Endothelial cell of umbilical vein (primary cell): ENCODE data around the gene CCDC194. TPM values are rescaled to one million over a fixed set of nuclear protein-coding genes. Genes with fewer than 3 reads are reported as not detected.

ENCODE experiments used
- BruUV-seq: library from RNA; stranded (reverse); fragments of 400-500 nt; replicated peaks from 2 replicates; lab custom pipeline; 2021; lab: Mats Ljungman, UMichigan
- CTCF ChIA-PET: fragments of 300-600, 350-600 bp; sonication (Branson Sonifier 250); formaldehyde crosslinking; loops from one replicate; lab custom pipeline; 2021; ENCODE audit warnings: antibody characterized with exemption, inconsistent platforms; lab: Charles Lee
- POLR2A ChIA-PET: fragments of 300-600, 350-600 bp; sonication (Branson Sonifier 250); formaldehyde crosslinking; loops from one replicate; lab custom pipeline; 2021; ENCODE audit warnings: antibody characterized with exemption, inconsistent platforms; lab: Charles Lee
- DNase-seq: peaks from one replicate; pipeline ENCODE4 v3.0.0-alpha.2; 2011; ENCODE audit warnings: low read depth, low spot score
- FAIRE-seq: peaks from 2 replicates; lab custom pipeline; 2011; peaks lifted over from hg19 to GRCh38; lab: Jason Lieb, UNC
- H2AFZ ChIP-seq: 2 replicates; pipeline ENCODE4 v1.6.0; 2012; ENCODE audit warnings: low read depth, low read length, control low read depth, inconsistent platforms
- H3K27ac ChIP-seq: 2 replicates; pipeline ENCODE4 v1.5.1; 2011; ENCODE audit warnings: low read depth, mild to moderate bottlenecking, control low read depth, low read length, moderate library complexity; ENCODE audit not compliant: insufficient read depth
- H3K27me3 ChIP-seq, 2 experiments: 2 replicates each; pipeline versions ENCODE4 v1.6.0 to v1.6.1; 2011; ENCODE audit warnings: low read length in 2 of 2, mixed read lengths in 1 of 2; ENCODE audit not compliant: control insufficient read depth in 2 of 2, insufficient read depth in 2 of 2
- H3K36me3 ChIP-seq, 2 experiments: 2 replicates in 1 of 2; 3 replicates in 1 of 2; pipeline ENCODE4 v1.5.1; 2011; ENCODE audit warnings: low read length in 2 of 2, mild to moderate bottlenecking in 1 of 2, moderate library complexity in 1 of 2; ENCODE audit not compliant: control insufficient read depth in 2 of 2, insufficient read depth in 2 of 2; ENCODE audit errors: extremely low read depth in 1 of 2
- H3K4me1 ChIP-seq: 3 replicates; pipeline ENCODE4 v1.5.1; 2011; ENCODE audit warnings: mild to moderate bottlenecking, low read length; ENCODE audit not compliant: control insufficient read depth, insufficient read depth; ENCODE audit errors: extremely low read depth
- H3K4me2 ChIP-seq: 2 replicates; pipeline ENCODE4 v1.6.1; 2011; ENCODE audit warnings: low read length, control low read depth, mixed read lengths; ENCODE audit not compliant: insufficient read depth
- H3K4me3 ChIP-seq, 3 experiments: fragments of 200-600 bp in 1 of 3; sonication (generic), shearing (Covaris generic) in 1 of 3; replicated peaks in 1 of 3; 2 replicates each; pipeline ENCODE4 v1.5.1; 2011 to 2016; ENCODE audit warnings: control low read depth in 3 of 3, low read length in 3 of 3, mild to moderate bottlenecking in 2 of 3, inconsistent platforms in 1 of 3, low read depth in 1 of 3, moderate library complexity in 1 of 3; ENCODE audit not compliant: insufficient read depth in 1 of 3
- H3K79me2 ChIP-seq: 2 replicates; pipeline ENCODE4 v1.6.0; 2012; ENCODE audit warnings: low read length, inconsistent platforms; ENCODE audit not compliant: control insufficient read depth, insufficient read depth
- H3K9ac ChIP-seq: replicated peaks from 2 replicates; pipeline ENCODE3; 2011; ENCODE audit warnings: low read length, control low read depth; ENCODE audit not compliant: insufficient read depth; ENCODE audit errors: extremely low read depth
- H3K9me1 ChIP-seq: replicated peaks from 3 replicates; pipeline ENCODE4 v1.6.0; 2011; ENCODE audit warnings: mild to moderate bottlenecking, low read length; ENCODE audit not compliant: control insufficient read depth, insufficient read depth; ENCODE audit errors: extremely low read depth
- H3K9me3 ChIP-seq: replicated peaks from 2 replicates; pipeline ENCODE4 v1.5.1; 2012; ENCODE audit warnings: low read length, inconsistent platforms; ENCODE audit not compliant: control insufficient read depth, insufficient read depth
- H4K20me1 ChIP-seq: replicated peaks from 2 replicates; pipeline ENCODE3; 2011; ENCODE audit warnings: mild to moderate bottlenecking, low read length; ENCODE audit not compliant: control insufficient read depth, insufficient read depth; ENCODE audit errors: extremely low read depth
- CTCF ChIP-seq, 2 donors: IDR thresholded peaks; 1 replicate in 1 of 2; 2 replicates in 1 of 2; pipeline ENCODE4 v1.5.1; 2011; ENCODE audit warnings: low read length in 2 of 2, mild to moderate bottlenecking in 2 of 2, moderate library complexity in 2 of 2, control low read depth in 1 of 2, inconsistent platforms in 1 of 2, low read depth in 1 of 2; ENCODE audit not compliant: insufficient read depth in 1 of 2; ENCODE audit errors: extremely low read depth in 1 of 2
- EZH2 ChIP-seq: IDR thresholded peaks from 2 replicates; pipeline ENCODE4 v1.6.1; 2012; ENCODE audit warnings: borderline replicate concordance, low read depth, mild to moderate bottlenecking, moderate library complexity, low read length, inconsistent platforms; ENCODE audit not compliant: severe bottlenecking
- FOS ChIP-seq: IDR thresholded peaks from 2 replicates; pipeline ENCODE4 v1.6.1; 2011; ENCODE audit warnings: mild to moderate bottlenecking, low read length, moderate library complexity, borderline replicate concordance; ENCODE audit not compliant: insufficient read depth
- GATA2 ChIP-seq: IDR thresholded peaks from 2 replicates; pipeline ENCODE4 v1.7.0; 2011; ENCODE audit warnings: low read depth, mild to moderate bottlenecking, moderate library complexity, mixed read lengths, low read length; ENCODE audit not compliant: insufficient read length, insufficient read depth
- JUN ChIP-seq: IDR thresholded peaks from 2 replicates; pipeline ENCODE4 v1.6.1; 2011; ENCODE audit warnings: borderline replicate concordance, low read depth; ENCODE audit not compliant: insufficient read length, insufficient read depth
- MAX ChIP-seq: IDR thresholded peaks from 2 replicates; pipeline ENCODE4 v1.6.1; 2011; ENCODE audit not compliant: insufficient read depth, insufficient read length
- MYC ChIP-seq: IDR thresholded peaks from one replicate; pipeline ENCODE4 v1.6.1; 2011; ENCODE audit warnings: mild to moderate bottlenecking, low read depth, low read length
- POLR2A ChIP-seq: IDR thresholded peaks from 2 replicates; pipeline ENCODE4 v1.6.1; 2012; ENCODE audit warnings: low read depth, mild to moderate bottlenecking, control low read depth, low read length
- POLR2AphosphoS5 ChIP-seq: IDR thresholded peaks from 2 replicates; pipeline ENCODE4 v1.6.1; 2012; ENCODE audit warnings: low read depth, mild to moderate bottlenecking, control low read depth, low read length, moderate library complexity; ENCODE audit not compliant: insufficient read depth
- dilution Hi-C: fragments of 300-500 bp; cut with MboI; formaldehyde crosslinking; loops from one replicate; pipeline ENCODE4 v1.15.0; 2019; ENCODE audit warnings: low sequenced_read_pairs; ENCODE audit not compliant: extremely low pct_ligation_motif_present
- intact Hi-C: fragments of 100-400 bp; cut with micrococcal nuclease; formaldehyde crosslinking; loops from one replicate; pipeline ENCODE4 v1.10.0; 2022
- polyA plus RNA-seq, 4 experiments: library from polyadenylated mRNA; depleted of rRNA in 3 of 4; stranded (reverse) in 3 of 4; unstranded in 1 of 4; fragments of >200 nt; gene quantifications; 2 replicates each; pipeline versions ENCODE4 v1.2.1 to v1.2.3, GENCODE V29; 2011 to 2012; ENCODE audit warnings: missing spikeins in 1 of 4
- total RNA-seq: library from RNA; stranded (reverse); gene quantifications from 2 replicates; pipeline ENCODE4 v1.2.3, GENCODE V29; 2021

CCDC194 gene
- total and polyA plus RNA-seq, 2 donors (not counting 3 experiments of a cell fraction or from before 2014, with no cell fraction given) = 0.12 TPM; not detected in 1

GRCh38 chr19:17347877-17348276 is 46.1 kb downstream of the CCDC194 start:
- H3K27ac ChIP-seq = peak overlapping the region; percentile 53
- BruUV-seq = no TSS peak
- ChIA-PET CTCF (interaction anchor here (0.7 to 7.0 kb wide), 9 partner anchors 28 to 118 kb away, joined by 3 to 180 read pairs (median 3); partner anchors contain the start of genes BST2 and PLVAP), POLR2A (no interaction called here)
- no peaks in the 10 kb centered on the region for H3K27me3 ChIP-seq
- no peak for TF ChIP-seq JUN
- TF ChIP-seq MAX = no peak
- no peak for TF ChIP-seq MYC
- TF ChIP-seq GATA2 = no peak
- TF ChIP-seq CTCF (IDR thresholded peaks at IDR 0.05; ENCODE audit: extremely low read depth in 1 of 2, insufficient read depth in 1 of 2, low read depth in 1 of 2, low read length in 2 of 2) = no peak
- TF ChIP-seq POLR2AphosphoS5 = no peak
- TF ChIP-seq POLR2A = no peak
- no peak for TF ChIP-seq EZH2
- no peak for TF ChIP-seq FOS
- intact Hi-C loops = loop anchor here (2.0 kb wide), 1 partner anchor 55 kb away; no protein-coding TSS in a partner anchor
- H3K4me1 ChIP-seq = peaks cover 32% of the 10 kb centered on the region
- dilution Hi-C loops = no loop called here
- DNase-seq = no peak
- H2AFZ ChIP-seq = no peak overlapping the region
- no peaks in the 10 kb centered on the region for H4K20me1 ChIP-seq
- H3K9me3 ChIP-seq = no peaks in the 10 kb centered on the region
- no peak for FAIRE-seq
- H3K79me2 ChIP-seq = no peaks in the 10 kb centered on the region
- H3K9me1 ChIP-seq = no peaks in the 10 kb centered on the region
- peak overlapping the region; percentile 6 for H3K9ac ChIP-seq
- no peak overlapping the region for H3K4me2 ChIP-seq
- H3K4me3 ChIP-seq = no peak overlapping the region
- H3K36me3 ChIP-seq = no peaks in the 10 kb centered on the region
